GM19240 (cell line): Measurements from ENCODE around the gene P3R3URF.
A peak's percentile ranks its signal among the peaks of the same experiment; 100 is the strongest.

Experiments used
- DNase-seq: peaks from one replicate; pipeline ENCODE4 v3.0.0; 2011; ENCODE audit warnings: low spot score; ENCODE audit not compliant: insufficient read length

Gene P3R3URF

DNA sequence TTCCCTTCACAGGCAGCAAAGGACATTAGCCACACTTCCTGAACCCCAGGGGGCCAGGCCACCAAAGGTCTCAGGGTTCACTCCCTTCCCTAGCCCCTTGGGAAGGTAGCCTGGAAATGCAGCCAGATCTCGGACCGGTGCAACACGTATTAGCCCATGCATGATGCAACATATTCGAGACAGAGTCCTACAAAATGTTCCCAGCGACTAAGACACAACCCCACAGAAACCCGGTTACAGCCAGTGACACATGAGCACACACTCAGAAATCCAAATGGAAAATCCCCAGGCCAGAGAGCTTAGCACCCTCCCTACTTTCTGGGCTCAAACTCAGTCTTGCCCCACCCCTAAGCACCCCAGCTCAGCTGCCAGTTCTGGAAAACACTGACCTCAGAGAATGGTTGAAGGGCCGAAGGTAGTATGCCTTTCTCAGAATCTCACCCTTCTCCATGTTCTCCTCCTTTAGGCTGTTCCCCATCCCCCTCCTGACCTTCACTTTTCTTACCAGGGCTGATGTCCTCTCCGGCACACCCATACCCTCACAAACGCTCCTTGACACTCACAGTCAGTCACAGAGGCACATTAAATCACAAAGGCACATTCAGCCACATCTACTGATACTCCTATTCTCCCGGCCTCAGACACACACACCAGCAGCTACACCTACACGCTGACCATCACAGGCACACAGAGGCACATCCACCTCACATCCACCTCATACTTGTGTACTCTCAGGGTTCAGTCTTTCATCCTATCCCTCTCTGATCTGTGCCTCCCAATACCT lies 1.6 kb downstream of the P3R3URF start, which contains the start of gene TSPAN1:
TSS of gene TSPAN1 (plus strand) at position 640 of the 784 bp plus-strand sequence. CDS start 6,021 bp downstream, outside the sequence.
- DNase-seq = no peak

DNA sequence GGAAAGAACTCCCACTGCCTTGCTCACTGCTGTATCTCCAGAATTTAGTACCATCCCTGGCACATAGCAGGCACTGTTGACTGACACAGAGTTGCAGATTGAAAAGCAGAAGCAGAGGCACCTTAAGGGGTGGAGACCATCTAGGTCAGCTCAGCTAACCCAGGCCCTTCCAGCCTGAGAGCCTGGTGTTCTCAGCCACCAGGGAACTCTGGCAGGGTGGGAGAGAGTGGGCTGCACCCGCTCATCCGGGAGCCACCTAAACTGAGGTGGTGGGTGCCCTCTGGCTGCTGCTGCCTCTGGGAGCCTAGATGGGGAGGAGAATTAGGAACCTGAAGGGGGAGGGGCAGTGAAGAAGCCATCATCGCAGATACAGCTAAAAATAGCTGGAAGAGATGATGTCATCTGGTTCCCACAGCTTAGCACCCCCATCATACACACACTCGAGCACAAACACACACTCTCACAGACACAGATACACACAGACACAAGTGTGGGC lies 2.9 kb downstream of the P3R3URF start:
- no peak for DNase-seq

- DNase-seq = no peak
Observed at GRCh38 chr1:46172321-46172720, 4.0 kb downstream of the P3R3URF start.

GRCh38 chr1:46171871-46172270 lies 4.4 kb downstream of the P3R3URF start:
- no peak for DNase-seq

DNA sequence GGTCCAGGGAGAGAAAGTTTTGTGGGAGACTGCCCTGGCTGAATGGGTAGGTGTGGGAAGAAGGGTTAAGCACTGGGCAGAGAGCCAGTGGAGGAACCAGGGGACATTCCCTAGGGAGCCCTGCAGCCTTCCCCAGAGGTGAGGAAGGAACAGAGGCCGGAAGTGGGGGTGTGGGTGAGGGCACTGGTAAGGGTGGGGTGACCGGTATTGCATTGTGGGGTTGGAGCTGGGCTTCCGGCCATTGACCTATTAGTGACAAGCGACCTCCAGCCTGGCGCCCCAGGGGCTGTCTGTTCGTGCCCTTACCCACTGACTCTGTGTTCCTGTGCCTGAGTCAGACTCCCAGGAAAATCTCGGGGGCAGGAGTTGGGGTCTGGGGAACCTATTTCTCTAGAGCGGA lies 4.9 kb downstream of the P3R3URF start:
- no peak for DNase-seq

GRCh38 chr1:46169811-46170454 lies 6.4 kb downstream of the P3R3URF start:
- DNase-seq = no peak

DNA sequence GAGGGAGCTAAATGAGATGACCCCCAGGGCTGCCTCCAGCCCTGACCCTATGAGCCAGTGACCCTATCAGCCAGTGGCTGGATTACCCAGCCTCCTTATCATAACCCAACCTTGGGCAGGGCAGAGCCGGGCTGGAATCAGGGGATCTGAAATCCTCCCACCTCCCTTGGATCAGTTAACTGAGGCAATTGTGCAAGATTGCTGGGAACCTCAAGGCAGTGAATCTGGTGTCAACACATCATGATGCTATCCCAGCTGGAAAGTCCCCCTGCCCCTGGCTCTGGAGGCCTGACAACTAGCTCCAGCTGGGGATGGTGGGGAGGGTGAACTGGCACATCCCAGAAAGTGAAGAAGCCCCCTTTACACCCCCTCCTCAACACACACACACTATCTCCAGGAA lies 7.8 kb downstream of the P3R3URF start:
- no peak for DNase-seq

DNA sequence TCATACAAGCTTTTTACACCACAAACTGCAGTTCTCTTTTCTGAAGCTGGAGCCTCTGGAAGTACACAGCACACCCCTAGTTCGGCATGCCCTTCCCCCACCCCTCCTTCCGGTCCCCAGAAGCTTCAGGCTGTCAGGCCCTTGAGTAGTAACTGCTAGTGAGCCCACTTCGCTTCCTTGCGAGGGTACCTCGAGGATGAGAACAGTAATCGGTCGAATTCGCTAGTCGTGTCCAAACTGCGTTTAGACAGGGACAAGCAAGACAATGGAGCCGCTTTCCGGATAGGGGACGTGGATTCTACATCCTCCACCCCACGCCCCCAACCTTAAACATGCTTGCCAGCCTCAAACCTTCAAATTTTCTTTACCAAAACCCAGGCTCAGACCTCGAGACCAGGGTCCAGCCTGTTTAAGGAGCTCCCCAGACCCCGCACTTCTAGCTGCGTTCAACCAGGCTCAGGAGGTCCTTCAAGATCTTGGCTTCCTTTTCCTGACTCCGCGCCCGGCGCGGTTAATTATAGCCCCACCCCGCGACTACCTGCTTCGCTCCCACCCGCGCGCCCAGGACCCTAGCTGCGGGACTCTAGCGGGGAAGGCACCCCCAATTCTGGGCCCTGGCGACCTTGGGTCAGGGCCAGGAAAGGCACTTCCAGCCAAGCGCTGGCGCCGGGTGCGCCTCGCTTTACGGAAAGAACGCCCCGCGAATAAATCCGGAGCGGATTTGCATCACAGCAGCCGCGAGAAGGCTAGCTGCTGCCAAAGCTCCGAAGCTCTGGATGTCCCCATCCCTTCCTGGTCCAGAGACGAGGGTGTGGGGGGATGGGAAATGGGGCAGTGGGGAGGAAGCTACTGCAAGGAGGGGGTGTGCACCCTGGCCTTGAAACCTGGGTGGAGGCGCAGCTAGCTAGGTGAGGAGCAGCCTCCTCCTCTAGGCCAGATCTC lies 9.5 kb downstream of the P3R3URF start:
- DNase-seq = no peak

- no peak for DNase-seq
Observed at GRCh38 chr1:46160212-46160611, 16.1 kb downstream of the P3R3URF start.

DNA sequence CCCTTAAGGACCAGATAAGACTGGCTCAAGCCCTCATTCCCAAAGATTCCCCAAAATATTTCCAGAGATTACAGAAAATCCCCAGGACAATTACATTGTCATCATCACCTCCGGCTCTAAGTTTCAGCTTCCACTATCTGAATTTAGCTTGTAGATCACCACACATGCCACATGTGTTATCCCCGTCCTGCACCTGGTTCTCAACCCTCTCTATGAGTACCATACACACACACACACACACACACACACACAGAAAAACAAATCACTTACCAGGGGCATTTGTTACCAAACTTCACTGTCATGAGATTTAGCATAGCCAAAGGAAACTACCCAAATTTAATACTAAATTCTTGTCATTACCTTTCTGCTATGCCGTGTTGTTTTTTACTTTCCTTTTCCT lies 16.8 kb downstream of the P3R3URF start:
- no peak for DNase-seq

DNA sequence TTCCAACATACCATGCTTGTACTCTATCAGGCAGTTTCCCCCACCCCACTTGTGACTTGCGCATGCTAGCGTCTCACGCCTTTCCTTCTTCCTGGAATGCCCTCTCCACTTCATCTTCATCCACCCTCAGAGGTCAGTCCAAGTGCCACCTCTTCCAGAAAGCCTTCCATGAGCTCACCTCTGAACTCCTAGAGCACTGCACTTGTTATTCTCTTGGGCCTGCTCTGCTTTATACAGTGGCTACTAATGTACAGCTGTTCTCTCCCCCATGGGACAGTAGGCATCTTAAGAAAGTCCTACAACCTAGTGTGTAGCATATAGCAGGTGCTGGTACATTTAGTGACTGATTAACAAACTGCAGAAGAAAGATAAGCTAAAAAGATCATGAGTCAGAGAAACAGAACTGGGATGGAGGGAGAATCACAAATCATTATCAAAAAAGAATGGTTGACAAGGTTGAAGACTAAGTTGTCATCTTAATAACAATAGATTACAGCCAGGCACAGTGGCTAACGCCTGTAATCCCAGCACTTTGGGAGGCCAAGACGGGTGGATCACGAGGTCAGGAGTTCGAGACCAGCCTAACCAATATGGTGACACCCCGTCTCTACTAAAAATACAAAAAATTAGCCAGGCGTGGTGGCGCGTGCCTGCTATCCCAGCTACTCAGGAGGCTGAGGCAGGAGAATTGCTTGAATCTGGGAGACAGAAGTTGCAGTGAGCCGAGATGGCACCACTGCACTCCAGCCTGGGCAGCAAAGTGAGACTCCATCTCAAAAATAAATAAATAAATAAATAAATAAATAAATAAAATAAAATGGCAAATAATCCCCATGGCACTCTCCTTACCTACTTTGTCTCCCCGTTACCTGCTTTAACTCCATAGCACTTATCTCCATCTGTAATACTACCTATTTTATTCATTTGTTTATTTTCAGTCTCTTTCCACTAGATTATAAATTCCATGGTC lies 17.7 kb downstream of the P3R3URF start:
- DNase-seq = no peak

DNA sequence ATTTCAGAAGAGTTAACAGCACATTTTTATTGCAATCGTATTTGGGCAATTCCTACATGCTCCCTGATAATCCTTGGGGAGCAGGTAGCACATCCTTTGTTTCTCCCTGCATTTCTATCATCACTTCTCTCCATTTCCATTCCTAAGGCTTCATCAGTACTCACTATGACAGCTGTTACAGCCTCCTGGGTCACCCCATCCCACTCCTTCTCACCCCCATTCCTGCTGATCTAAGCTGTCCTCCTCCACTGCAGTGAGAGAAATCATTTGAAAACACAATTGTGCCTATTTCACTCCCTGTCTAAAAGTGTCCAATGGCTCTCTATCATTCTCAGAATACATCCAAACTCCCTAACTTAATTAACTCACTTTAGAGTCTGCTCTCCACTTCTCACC lies 18.4 kb downstream of the P3R3URF start:
- no peak for DNase-seq

DNA sequence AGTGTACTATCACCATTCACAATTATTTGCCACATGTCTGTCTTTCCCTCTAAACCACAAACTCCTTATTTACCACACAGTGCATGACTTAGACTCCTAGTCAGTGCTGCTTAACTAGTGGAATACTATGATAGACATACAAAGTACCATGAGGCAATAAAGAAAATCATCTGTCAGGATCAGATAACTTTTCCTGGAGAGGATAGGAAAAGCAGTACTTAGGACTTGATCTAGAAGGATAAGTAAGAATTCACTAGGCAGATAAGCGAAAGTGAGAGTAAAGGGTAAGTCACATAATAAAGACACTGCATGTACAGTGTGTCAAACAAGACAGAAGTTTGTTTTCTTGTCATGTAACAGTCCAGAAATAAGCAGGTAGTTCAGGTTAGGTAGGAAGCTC lies 22.6 kb downstream of the P3R3URF start:
- no peak for DNase-seq

DNA sequence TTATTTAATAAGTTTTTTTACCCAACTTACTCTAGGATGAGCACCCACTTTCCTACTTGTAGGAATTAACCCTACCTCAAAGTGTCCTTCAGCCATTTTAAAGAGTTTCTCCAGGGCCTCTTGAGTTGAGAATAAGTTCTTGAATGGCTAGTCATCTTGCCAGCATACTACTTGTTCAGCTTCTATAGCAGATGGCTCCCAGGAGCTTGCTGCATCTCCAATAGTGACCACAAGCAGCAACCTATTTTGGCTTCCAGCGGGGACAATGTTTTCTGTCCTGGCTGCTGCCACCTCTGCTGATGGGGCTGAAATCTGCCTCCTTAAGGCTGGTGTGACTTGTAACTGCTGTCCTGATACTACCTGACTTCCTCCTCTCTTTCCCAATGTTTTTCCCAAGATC lies 23.1 kb downstream of the P3R3URF start:
- DNase-seq = no peak

GRCh38 chr1:46152016-46152415 lies 24.3 kb downstream of the P3R3URF start:
- DNase-seq = no peak

DNA sequence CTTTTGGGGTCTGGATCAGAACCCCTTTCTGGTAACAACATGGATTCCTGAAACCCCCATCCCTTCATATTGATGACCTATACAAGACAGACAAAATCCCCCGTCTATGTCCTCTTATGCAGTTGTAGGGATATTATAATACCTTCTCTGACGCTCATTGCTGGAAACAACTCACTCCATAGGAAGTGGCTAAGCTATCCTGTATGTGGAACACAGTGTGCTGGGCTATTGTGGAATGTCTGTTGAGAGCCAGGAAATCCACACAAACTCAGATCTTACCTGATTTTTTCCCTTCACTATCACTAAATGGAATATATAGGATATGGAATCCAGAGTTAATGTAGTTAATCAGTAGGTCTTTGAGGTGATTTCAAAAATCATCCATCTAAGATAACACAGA lies 26.2 kb downstream of the P3R3URF start:
- DNase-seq = no peak

GRCh38 chr1:46148318-46148717 lies 28.0 kb downstream of the P3R3URF start:
- no peak for DNase-seq

DNA sequence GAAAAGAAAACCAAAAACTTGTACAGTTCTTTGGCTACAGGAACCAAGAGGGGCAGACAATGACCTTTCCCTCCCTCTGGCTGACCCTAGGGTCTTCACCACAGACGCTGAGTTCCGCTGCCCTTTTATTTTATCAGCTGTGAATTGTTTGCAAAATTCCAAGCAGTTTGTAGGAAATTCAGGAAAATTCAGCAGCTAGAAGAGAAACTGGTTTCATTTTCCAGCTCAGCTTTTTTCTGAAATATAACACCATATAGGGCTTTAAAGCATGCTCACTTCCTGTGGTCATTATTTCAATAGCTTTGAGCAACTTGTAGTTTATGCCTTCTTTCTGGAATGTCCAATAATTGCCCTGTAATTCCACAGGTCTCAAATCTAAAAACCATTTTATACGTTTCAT lies 38.4 kb downstream of the P3R3URF start:
- no peak for DNase-seq

- DNase-seq = no peak
Observed at GRCh38 chr1:46136711-46137110, 39.6 kb downstream of the P3R3URF start.

- peak; percentile 19 for DNase-seq
Observed at GRCh38 chr1:46134660-46135331, 41.5 kb downstream of the P3R3URF start.
